ENCODE data around the gene LMF2.
"Not testable (repeated sequence)": the region's sequence is repeated elsewhere in the genome, so short reads cannot be mapped to it uniquely, and the experiment has no call there.

The LMF2 gene

GRCh38 chr22:50523458-50523805 is 15.9 kb upstream of the LMF2 start:
- no peak for DNase-seq (ENCODE audit: low spot score)

- DNase-seq (ENCODE audit: low spot score) = no peak
These were observed 15.4 kb upstream of the LMF2 start for GRCh38 chr22:50522806-50523438.

GRCh38 chr22:50522208-50522805 is 14.8 kb upstream of the LMF2 start:
- DNase-seq (ENCODE audit: low spot score) = no peak

- DNase-seq (ENCODE audit: low spot score) = no peak
These were observed 14.2 kb upstream of the LMF2 start for GRCh38 chr22:50521710-50522109.

DNA sequence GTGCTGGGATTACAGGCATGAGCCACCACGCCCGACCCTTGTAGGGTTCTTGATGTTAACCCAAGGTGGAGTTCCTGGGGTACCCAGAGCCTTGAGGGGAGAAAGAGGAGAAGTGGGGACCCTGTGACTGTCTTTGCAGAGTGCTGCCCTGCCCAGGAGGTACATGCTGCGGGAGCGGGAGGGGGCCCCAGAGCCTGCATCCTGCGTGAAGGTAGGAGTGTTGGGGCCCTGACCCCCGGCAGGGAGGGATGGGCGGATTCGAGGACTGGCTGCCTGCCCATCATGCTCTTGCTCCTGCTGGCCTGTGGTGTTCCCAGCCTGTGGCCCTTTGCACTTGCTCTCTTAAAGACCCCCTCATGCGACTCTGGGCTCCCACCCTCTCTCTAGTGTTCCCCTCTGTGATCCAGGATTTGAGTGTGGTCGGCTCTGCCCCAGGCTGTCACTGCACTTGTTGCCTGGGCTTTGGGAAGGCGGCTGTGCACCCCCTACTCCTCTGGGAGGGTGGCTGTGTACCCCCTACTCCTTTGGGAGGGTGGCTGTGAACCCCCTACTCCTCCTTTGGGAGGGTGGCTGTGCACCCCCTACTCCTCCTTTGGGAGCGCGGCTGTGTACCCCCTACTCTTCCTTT is 13.4 kb upstream of the LMF2 start:
- DNase-seq (ENCODE audit: low spot score) = no peak

DNA sequence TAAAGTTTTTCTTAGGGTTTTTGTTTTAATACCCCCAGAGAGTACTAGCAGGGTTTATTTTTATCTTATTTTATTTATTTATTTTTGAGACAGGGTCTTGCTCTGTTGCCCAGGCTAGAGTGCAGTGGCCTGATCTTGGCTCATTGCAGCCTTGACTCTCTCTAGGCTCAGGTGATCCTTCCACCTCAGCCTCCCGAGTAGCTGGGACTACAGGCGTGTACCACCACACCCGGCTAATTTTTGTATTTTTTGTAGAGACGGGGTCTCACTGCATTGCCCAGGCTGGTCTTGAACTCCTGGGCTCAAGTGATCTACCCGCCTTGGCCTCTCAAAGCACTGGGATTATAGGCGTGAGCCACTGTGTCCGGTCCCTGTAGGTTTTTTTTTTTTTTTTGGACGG is 12.7 kb upstream of the LMF2 start:
- DNase-seq (ENCODE audit: low spot score) = not testable (repeated sequence)

- no peak for DNase-seq (ENCODE audit: low spot score)
These were observed 11.6 kb upstream of the LMF2 start for GRCh38 chr22:50519151-50519550.

GRCh38 chr22:50518606-50519005 is 11.1 kb upstream of the LMF2 start:
- DNase-seq (ENCODE audit: low spot score) = no peak

DNA sequence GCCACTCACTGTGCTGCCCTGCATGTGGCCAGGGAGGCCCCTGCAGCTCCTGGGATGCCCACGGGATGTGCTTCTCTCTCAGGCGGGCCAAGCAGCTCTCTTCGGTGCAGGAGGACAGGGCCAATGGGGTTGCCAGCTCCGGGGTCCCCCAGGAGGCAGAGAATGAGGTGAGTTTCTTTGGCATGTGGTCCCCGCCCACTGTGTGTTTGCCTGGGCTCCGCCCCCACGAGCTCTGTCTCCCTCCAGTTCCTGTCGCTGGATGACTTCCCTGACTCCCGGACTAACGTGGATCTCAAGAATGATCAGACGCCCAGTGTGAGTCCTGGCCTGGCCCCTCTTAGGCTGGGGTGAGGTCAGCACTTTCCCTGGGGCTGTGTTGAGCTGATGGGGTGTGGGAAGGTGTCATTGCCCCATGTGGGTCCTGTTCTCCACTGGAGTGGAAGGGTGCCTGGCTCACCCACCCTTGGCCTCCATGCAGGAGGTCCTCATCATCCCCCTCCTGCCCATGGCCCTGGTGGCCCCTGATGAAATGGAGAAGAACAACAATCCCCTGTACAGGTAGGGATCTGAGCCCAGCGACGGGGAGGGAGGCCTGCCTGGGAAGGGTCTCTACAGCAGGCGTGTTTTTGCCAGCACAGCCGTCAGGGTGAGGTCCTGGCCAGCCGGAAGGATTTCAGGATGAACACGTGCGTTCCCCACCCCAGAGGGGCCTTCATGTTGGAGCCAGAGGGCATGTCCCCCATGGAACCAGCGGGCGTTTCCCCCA is 10.2 kb upstream of the LMF2 start:
- DNase-seq (ENCODE audit: low spot score) = no peak

DNA sequence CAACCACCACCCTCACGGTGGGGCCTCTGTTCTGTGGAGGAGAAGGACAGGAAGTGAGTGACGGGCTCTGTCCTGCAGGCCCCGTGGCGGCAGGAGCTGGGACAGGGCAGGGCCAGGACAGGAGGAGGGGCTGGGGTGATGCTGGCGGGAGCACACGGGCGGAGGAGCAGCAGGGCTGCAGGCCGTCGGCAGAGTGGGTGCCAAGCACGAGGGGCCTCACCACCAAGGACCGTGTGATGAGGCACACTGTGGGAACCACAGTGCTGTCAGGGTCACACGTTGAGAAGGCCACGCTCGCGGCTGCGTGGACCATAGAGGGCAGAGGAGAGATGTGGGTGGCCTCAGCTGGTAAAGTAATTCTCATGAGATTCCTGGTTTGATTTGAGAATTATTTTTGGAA is 9.4 kb upstream of the LMF2 start:
- no peak for DNase-seq (ENCODE audit: low spot score)

DNA sequence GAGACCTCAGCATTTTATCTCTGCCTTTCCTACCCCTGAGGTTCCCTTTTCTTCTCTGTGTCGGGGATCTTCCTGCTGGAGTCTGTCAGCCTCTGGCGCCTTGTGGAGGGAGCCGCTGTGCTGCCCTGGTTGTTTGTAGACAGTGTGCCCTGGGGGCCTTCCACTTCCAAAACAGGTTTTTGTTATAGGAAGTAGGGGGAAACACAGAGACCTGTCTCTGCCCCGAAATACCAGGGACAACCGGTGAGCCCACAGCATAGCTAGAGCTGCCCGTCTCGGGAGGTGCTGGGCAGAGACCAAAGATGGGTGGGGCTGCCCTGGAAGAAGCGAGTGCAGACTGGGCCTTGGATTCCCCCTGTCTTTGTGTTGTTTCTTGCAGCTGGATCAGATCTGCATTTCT is 8.6 kb upstream of the LMF2 start:
- DNase-seq (ENCODE audit: low spot score) = no peak

DNA sequence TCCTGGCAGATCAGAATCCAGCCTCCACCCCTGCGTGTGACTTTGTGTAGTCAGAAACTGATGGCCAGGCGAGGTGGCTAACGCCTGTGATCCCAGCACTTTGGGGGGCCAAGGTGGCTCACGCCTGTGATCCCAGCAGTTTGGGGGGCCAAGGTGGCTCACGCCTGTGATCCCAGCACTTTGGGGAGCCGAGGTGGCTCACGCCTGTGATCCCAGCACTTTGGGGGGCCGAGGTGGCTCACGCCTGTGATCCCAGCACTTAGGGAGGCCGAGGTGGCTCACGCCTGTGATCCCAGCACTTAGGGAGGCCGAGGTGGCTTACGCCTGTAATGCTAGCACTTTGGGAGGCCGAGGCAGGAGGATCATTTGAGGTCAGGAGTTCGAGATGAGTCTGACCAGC is 5.7 kb upstream of the LMF2 start:
- DNase-seq (ENCODE audit: low spot score) = no peak

DNA sequence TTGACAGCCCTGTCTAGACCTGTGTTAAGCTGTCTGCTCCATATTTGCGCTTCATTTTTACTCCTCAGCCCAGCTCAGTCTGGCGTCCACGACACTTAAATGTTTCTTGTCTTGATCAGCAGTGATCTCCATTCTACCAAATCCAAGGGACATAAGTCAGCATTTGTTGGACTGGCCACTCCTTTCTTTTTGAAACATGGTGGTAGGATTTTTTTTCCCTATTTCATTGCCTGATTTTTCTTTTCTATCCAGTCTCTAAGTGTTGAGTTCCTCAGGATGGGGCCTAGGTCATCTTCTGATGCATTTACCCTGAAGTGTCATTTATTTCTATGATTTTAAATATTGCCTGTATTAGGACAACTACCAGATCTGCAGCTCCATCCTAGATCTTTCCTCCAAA is 1.4 kb upstream of the LMF2 start:
- DNase-seq (ENCODE audit: low spot score) = peak; percentile 44

- DNase-seq (ENCODE audit: low spot score) = peak; percentile 95
These were observed 736 bp upstream of the LMF2 start, which contains the start of gene NCAPH2 for GRCh38 chr22:50507991-50508884. Gene NCAPH2, plus strand, starts transcription at chr22:50508224. Its CDS starts 114 bp downstream, at chr22:50508338.

GRCh38 chr22:50506611-50507420 is 686 bp downstream of the LMF2 start:
- peak; percentile 65 for DNase-seq (ENCODE audit: low spot score)

GRCh38 chr22:50505776-50506610 is 1.5 kb downstream of the LMF2 start:
- DNase-seq (ENCODE audit: low spot score) = no peak

DNA sequence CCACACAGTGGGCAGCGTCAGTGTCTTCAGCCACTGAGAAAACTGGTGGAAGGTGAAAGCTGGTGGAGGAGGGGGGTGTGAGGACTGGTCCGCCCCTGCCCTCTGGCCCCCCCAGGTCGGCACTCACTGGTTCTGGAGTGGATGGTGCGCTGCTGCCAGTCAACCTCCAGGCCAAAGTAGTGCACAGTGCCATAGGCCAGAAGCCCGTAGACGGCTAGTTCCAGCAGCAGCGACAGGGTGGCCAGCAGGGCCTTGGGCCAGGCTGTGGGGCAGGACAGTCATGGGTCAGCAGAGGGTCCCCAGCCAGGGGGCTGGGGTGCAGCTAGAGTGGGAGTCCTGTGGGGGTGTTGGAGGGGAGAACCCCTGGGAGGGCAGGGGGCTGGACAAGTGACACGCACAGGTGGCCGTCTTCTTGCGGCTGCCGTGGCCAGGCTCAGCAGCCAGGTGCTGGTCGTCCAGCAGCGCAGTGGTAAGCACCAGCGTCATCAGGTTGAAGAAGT is 2.2 kb downstream of the LMF2 start:
- DNase-seq (ENCODE audit: low spot score) = no peak

- no peak for DNase-seq (ENCODE audit: low spot score)
These were observed 2.9 kb downstream of the LMF2 start for GRCh38 chr22:50504369-50505211.

Measured in RKO (cell line).